Smooth muscle cell (in vitro differentiated cells): ENCODE data around the gene UNCX. TPM values are rescaled to one million over a fixed set of nuclear protein-coding genes. Genes with fewer than 3 reads are reported as not detected.

ENCODE experiments used
- DNase-seq: peaks from one replicate; lab custom pipeline; 2025; ENCODE audit not compliant: unreplicated experiment; lab: John Stamatoyannopoulos, UW
- H2AFZ ChIP-seq: fragments of 200-600 bp; sonication (generic); 2 replicates; pipeline ENCODE4 v1.6.0; 2016; ENCODE audit warnings: antibody characterized with exemption, low read depth, mild to moderate bottlenecking
- H3F3A ChIP-seq: fragments of 200-600 bp; sonication (generic); 2 replicates; pipeline ENCODE4 v1.6.0; 2017; ENCODE audit warnings: antibody characterized with exemption, low read depth
- H3K27ac ChIP-seq: fragments of 200-600 bp; sonication (generic); 2 replicates; pipeline ENCODE4 v1.5.1; 2016; ENCODE audit warnings: low read depth, mild to moderate bottlenecking
- H3K27me3 ChIP-seq: fragments of 200-600 bp; sonication (generic); 2 replicates; pipeline ENCODE4 v1.6.1; 2016; ENCODE audit warnings: low read depth, mild to moderate bottlenecking
- H3K36me3 ChIP-seq: fragments of 200-600 bp; sonication (generic); 2 replicates; pipeline ENCODE4 v1.5.1; 2016; ENCODE audit warnings: low read depth
- H3K4me1 ChIP-seq: fragments of 200-600 bp; sonication (generic); 2 replicates; pipeline ENCODE4 v1.5.1; 2016; ENCODE audit warnings: low read depth
- H3K4me2 ChIP-seq: fragments of 200-600 bp; sonication (generic); 2 replicates; pipeline ENCODE4 v1.6.0; 2016; ENCODE audit warnings: mild to moderate bottlenecking
- H3K4me3 ChIP-seq: fragments of 200-600 bp; sonication (generic); 2 replicates; pipeline ENCODE4 v1.5.1; 2016; ENCODE audit warnings: mild to moderate bottlenecking
- H3K79me2 ChIP-seq: fragments of 200-600 bp; sonication (generic); 2 replicates; pipeline ENCODE4 v1.6.0; 2016; ENCODE audit warnings: low read depth, mild to moderate bottlenecking
- H3K9ac ChIP-seq: fragments of 200-600 bp; sonication (generic); 2 replicates; pipeline ENCODE4 v1.6.0; 2016; ENCODE audit warnings: low read depth
- H3K9me3 ChIP-seq: fragments of 200-600 bp; sonication (generic); replicated peaks from 2 replicates; pipeline ENCODE4 v1.5.1; 2016; ENCODE audit warnings: low read depth
- H4K20me1 ChIP-seq: fragments of 200-600 bp; sonication (generic); 2 replicates; pipeline ENCODE4 v1.6.0; 2016; ENCODE audit warnings: low read depth
- CTCF ChIP-seq: fragments of 200-600 bp; sonication (generic); IDR thresholded peaks from 2 replicates; pipeline ENCODE4 v1.5.1; 2017; ENCODE audit warnings: borderline replicate concordance, mild to moderate bottlenecking, antibody characterized with exemption; ENCODE audit not compliant: insufficient read depth, poor library complexity, severe bottlenecking
- WGBS: methylation state at CpG from one replicate; pipeline ENCODE4 v1.1.7; 2016; ENCODE audit warnings: low lambda C conversion rate; 5-methylcytosine and 5-hydroxymethylcytosine counted together
- polyA plus RNA-seq: library from polyadenylated mRNA; unstranded; fragments of >200 nt; fragmentation: Nextera tagmentation; extraction: Ambion mirVana; gene quantifications from 2 replicates; pipeline ENCODE4 v1.2.1, GENCODE V29; 2016
- total RNA-seq: library from RNA; depleted of rRNA; stranded (reverse); fragments of >200 nt; gene quantifications from 2 replicates; pipeline ENCODE4 v1.2.3, GENCODE V29; 2014

Gene UNCX
- total and polyA plus RNA-seq, 2 experiments from 2014 or later = not detected

GRCh38 chr7:1234049-1234880, 1.6 kb downstream of the UNCX start:
- Histone ChIP-seq H3K27ac (no peak overlapping the region), H3K9ac (no peak overlapping the region), H3K4me2 (no peak overlapping the region), H3F3A (no peaks in the 10 kb centered on the region), H3K27me3 (peaks cover 91% of the 10 kb centered on the region), H3K79me2 (no peaks in the 10 kb centered on the region), H3K4me1 (peaks cover 6% of the 10 kb centered on the region), H3K4me3 (no peak overlapping the region), H3K9me3 (no peaks in the 10 kb centered on the region), H2AFZ (no peak overlapping the region), H3K36me3 (no peaks in the 10 kb centered on the region), H4K20me1 (no peaks in the 10 kb centered on the region)
- no peak for DNase-seq
- TF ChIP-seq CTCF = no peak
- WGBS = 6% methylated on average over 25 of the region's 30 CpGs

GRCh38 chr7:1234881-1235500, 2.3 kb downstream of the UNCX start:
- peaks cover 6% of the 10 kb centered on the region for H3K4me1 ChIP-seq
- no peak overlapping the region for H3K4me2 ChIP-seq
- no peak overlapping the region for H3K9ac ChIP-seq
- no peak overlapping the region for H3K4me3 ChIP-seq
- peaks cover 91% of the 10 kb centered on the region for H3K27me3 ChIP-seq
- 5% methylated on average over 35 of the region's 37 CpGs for WGBS
- H3K36me3 ChIP-seq = no peaks in the 10 kb centered on the region
- H3F3A ChIP-seq = no peaks in the 10 kb centered on the region
- no peaks in the 10 kb centered on the region for H3K79me2 ChIP-seq
- no peak for DNase-seq
- H4K20me1 ChIP-seq = no peaks in the 10 kb centered on the region
- H2AFZ ChIP-seq = no peak overlapping the region
- no peaks in the 10 kb centered on the region for H3K9me3 ChIP-seq
- TF ChIP-seq CTCF = no peak
- no peak overlapping the region for H3K27ac ChIP-seq

GRCh38 chr7:1235501-1236131, 2.9 kb downstream of the UNCX start:
- DNase-seq = no peak
- no peak overlapping the region for H2AFZ ChIP-seq
- H3K4me3 ChIP-seq = no peak overlapping the region
- H3K27ac ChIP-seq = no peak overlapping the region
- no peaks in the 10 kb centered on the region for H3F3A ChIP-seq
- peaks cover 91% of the 10 kb centered on the region for H3K27me3 ChIP-seq
- TF ChIP-seq CTCF = no peak
- peaks cover 2% of the 10 kb centered on the region for H3K4me1 ChIP-seq
- no peaks in the 10 kb centered on the region for H3K9me3 ChIP-seq
- WGBS = 3% methylated on average over 55 of the region's 66 CpGs
- no peak overlapping the region for H3K4me2 ChIP-seq
- no peaks in the 10 kb centered on the region for H4K20me1 ChIP-seq
- no peak overlapping the region for H3K9ac ChIP-seq
- H3K36me3 ChIP-seq = no peaks in the 10 kb centered on the region
- no peaks in the 10 kb centered on the region for H3K79me2 ChIP-seq
